GM18867 (cell line): ENCODE data around the gene ADAM10.
A peak's percentile ranks its signal among the peaks of the same experiment; 100 is the strongest.
"Not testable (repeated sequence)": the region's sequence is repeated elsewhere in the genome, so short reads cannot be mapped to it uniquely, and the experiment has no call there.

Experiments used
- ATAC-seq: cut with Tn5 transposase; IDR thresholded peaks from one replicate; pipeline ENCODE4 v1.9.1; 2021; ENCODE audit warnings: mild to moderate bottlenecking, moderate library complexity; ENCODE audit not compliant: unreplicated experiment

ADAM10 gene, protein sequence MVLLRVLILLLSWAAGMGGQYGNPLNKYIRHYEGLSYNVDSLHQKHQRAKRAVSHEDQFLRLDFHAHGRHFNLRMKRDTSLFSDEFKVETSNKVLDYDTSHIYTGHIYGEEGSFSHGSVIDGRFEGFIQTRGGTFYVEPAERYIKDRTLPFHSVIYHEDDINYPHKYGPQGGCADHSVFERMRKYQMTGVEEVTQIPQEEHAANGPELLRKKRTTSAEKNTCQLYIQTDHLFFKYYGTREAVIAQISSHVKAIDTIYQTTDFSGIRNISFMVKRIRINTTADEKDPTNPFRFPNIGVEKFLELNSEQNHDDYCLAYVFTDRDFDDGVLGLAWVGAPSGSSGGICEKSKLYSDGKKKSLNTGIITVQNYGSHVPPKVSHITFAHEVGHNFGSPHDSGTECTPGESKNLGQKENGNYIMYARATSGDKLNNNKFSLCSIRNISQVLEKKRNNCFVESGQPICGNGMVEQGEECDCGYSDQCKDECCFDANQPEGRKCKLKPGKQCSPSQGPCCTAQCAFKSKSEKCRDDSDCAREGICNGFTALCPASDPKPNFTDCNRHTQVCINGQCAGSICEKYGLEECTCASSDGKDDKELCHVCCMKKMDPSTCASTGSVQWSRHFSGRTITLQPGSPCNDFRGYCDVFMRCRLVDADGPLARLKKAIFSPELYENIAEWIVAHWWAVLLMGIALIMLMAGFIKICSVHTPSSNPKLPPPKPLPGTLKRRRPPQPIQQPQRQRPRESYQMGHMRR

GRCh38 chr15:58749532-58750337 lies at the start of gene ADAM10:
Gene ADAM10 (minus strand): TSS chr15:58749707. CDS start chr15:58749534, 173 bp downstream.
- ATAC-seq, result peak; percentile 86

GRCh38 chr15:58797505-58797904 lies 48.0 kb upstream of the ADAM10 start:
- ATAC-seq, result no peak

DNA sequence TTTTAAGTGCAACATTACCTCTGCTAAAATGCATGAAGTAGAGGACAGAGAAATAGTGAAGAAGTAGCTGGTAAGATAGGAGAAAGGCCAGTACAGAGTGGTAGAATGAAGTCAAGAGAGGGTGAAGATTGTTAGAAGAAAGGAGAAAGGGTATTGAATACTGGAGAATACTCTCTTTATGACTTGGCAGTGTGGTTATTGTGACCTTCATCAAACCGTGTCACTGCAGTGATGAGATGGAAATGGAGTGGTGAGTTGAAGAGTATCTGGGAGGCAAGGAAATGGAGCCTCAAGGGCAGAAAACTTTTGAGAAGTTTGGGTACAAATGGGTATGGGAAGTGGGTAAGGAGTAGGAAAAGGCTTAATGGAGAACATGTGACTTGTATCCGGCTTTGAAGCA lies 46.3 kb upstream of the ADAM10 start:
- no peak for ATAC-seq

DNA sequence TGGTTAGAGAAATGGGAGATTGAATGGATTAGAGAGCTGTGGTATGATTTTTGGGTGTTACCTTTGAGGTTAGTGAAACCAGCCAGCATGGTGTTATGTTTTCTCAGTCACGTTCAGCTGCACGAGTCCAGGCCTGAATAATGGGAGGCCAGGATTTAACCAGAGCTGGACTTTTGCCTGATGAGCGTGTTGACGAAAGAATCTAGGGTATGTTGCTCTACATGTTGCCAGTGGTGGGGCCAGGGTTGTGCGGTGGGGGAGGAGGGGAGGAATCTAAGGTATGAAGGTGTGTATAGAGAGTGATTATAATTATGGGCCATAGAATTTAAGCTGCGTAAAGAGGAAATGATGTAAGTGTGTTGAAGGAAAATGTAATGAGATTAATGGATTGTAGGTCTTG lies 44.4 kb upstream of the ADAM10 start:
- no peak for ATAC-seq

DNA sequence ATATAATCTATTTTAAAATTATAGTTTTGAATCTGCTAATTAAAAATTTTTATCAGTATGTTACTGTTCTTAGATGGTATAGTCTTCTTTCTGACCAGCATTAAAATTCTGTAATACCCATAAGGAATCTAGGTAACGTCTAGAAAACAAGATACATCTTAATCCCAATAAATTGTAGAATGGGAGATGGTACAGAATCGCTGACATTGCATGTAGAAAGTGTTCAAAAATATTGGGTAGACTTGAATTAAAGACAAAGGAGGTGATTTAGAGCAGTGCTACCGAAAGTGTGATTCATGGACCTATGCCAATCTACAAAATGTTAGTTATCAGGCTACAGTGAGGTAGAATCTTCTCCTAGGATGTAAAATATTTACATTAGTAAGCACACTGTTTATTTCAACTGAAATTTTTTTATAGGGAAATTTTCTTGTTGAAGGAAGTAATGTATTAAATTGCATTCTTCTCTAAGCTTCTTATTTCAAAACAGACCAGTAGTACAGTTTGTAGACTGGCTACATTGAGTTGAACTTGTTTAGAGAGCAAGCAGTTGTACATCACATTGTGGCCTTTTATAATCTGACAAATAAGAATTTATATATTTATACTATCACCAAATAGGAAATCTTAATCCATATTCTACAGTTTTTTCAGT lies 38.7 kb upstream of the ADAM10 start:
- no peak for ATAC-seq

- ATAC-seq, result no peak
Observed at GRCh38 chr15:58785355-58785754, 35.8 kb upstream of the ADAM10 start.

DNA sequence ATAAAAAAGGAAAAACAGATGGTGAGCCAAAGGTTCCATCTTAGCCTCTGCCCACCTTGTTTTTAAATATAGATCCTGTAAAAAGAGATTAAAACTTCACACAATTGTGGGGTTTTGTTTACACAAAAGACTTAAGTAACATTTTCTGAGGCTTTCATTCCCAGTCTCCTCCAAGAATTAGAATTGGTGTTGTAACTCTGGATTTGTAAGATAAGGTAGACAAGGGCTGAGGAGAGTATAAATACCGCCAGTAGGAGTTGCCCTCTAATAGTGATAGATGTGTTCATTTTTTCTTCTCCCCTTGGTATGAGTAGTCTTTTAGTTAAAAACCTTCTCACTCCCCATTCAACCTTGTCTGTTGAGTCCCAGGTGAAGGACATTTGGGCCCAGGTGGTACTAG lies 30.0 kb upstream of the ADAM10 start:
- ATAC-seq, result no peak

GRCh38 chr15:58777107-58777506 lies 27.6 kb upstream of the ADAM10 start:
- ATAC-seq, result peak; percentile 62

DNA sequence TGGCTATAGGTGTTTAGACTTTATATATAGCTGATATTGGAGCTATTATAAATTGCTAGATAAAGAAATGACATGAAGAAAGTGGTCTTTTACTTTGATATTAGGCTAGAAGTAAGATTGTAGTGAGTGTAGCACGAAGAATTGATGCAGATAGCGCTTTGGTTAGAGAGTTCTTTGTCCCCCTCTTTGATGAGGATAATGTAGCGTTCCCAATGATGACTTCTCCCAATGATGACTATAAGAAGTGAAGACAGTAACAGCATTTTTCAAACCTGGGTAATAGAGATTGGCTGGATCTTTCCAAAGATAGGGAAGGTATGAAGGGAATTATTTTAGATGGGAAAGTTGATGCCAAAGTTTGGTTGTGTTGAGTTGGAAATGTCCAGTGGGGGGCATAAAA lies 25.9 kb upstream of the ADAM10 start:
- ATAC-seq, result no peak

DNA sequence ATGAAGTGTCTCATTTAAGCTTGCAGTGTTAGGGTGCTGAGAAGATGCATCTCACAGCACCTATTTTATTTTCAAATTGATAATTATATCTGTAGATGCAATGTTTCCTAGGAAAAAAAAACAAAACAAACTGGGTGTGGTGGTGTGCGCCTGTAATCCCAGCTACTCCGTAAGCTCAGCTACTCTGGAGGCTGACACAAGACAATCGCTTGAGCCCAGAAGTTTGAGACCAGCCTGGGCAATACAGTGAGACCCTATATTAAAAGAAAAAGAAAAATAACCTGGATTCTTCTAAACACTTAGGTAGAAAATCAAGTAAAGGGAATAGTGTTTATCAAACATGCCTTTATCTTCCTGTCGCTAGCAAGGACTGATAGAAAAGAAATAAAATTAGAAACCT lies 23.5 kb upstream of the ADAM10 start:
- ATAC-seq, result no peak

- ATAC-seq, result peak; percentile 15
Observed at GRCh38 chr15:58771621-58772250, 22.2 kb upstream of the ADAM10 start.

GRCh38 chr15:58770857-58771620 lies 21.5 kb upstream of the ADAM10 start, which contains the start of gene MINDY2:
Gene MINDY2 (plus strand): TSS chr15:58771302. CDS start chr15:58771396, 94 bp downstream.
- peak; percentile 95 for ATAC-seq

DNA sequence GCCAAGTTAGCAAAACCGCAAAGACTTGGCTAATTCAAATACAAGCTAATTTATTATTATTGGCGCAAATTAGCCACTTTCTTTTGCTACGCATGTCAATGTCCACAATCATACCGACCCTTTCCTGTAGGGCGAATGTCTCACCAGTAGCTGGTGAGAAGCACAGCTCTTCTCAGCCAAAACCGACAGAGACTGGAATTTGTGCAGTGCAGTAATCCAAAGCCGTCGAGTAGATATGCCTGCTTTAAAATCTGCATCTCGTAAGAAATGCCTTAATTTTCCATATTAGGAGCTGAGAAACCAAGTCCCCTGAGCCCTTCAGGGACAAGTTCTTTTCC lies 21.0 kb upstream of the ADAM10 start:
- peak; percentile 20 for ATAC-seq

DNA sequence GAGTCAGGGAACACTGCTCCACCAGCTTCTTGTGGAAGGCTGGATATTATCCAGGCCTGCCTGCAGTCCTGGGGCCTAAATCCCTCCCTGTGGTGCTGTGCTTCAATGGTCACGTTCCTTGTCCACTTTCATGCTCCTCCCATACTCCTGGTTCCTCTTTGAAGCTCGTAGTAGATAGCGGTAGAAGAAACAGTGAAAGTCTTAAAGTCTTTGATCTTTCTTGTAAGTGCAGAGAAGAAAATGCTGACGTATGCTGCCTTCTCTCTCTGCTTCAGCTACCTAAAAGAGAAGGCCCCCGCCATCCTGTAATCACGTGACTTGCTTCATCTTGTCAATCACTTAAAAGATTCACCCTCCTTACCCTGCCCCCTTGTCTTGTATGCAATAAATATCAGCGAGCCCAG lies 19.1 kb upstream of the ADAM10 start:
- ATAC-seq, result not testable (repeated sequence)

DNA sequence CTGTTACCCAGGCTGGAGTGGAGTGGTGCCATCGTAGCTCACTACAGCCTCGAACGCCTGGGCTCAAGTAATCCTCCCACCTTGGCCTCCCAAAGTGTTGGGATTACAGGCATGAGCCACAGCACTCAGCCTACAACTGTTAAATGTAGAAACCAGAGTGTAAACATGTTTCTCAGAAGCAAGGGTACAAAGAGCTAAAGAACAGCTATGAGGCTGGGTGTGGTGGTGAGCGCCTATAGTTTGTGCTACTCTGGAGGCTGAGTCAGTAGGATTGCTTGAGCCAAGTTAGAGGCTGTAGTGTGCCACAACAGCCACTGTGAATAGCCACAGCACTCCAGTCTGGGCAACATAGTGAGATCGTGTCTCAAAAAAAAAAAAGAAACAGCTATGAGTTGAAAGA lies 16.8 kb upstream of the ADAM10 start:
- ATAC-seq, result no peak

- no peak for ATAC-seq
Observed at GRCh38 chr15:58764468-58764867, 15.0 kb upstream of the ADAM10 start.

DNA sequence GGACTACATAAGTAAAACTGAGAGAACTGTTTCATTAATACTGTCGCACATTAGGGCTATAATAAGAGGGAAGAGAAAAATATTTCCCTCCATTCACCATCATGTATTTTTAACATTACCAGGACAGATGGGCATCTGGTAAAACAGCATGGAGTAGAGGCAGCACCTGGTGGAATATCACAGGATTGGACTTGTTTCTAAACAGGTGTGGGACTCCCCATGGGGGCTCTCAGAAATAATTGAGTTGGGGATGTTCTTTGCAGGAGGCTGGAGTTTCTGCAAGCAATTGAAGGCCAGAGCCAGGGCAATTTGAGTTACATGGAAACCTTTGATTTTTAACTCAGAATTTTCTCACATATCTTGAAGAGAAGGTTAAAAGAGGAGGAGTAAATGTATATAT lies 13.2 kb upstream of the ADAM10 start:
- no peak for ATAC-seq

GRCh38 chr15:58762285-58762684 lies 12.8 kb upstream of the ADAM10 start:
- no peak for ATAC-seq

GRCh38 chr15:58761010-58761388 lies 11.5 kb upstream of the ADAM10 start:
- ATAC-seq, result no peak
